ENCODE results near the gene SOWAHB.

- TF ChIP-seq, protein P1, sequence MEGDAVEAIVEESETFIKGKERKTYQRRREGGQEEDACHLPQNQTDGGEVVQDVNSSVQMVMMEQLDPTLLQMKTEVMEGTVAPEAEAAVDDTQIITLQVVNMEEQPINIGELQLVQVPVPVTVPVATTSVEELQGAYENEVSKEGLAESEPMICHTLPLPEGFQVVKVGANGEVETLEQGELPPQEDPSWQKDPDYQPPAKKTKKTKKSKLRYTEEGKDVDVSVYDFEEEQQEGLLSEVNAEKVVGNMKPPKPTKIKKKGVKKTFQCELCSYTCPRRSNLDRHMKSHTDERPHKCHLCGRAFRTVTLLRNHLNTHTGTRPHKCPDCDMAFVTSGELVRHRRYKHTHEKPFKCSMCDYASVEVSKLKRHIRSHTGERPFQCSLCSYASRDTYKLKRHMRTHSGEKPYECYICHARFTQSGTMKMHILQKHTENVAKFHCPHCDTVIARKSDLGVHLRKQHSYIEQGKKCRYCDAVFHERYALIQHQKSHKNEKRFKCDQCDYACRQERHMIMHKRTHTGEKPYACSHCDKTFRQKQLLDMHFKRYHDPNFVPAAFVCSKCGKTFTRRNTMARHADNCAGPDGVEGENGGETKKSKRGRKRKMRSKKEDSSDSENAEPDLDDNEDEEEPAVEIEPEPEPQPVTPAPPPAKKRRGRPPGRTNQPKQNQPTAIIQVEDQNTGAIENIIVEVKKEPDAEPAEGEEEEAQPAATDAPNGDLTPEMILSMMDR (IDR thresholded peaks at IDR 0.05): no peak
- no peak for TF ChIP-seq EZH2 (IDR thresholded peaks at IDR 0.05; ENCODE audit: borderline replicate concordance, insufficient read depth, low read depth, low read length, poor library complexity, severe bottlenecking)
These were observed 7.6 kb upstream of the SOWAHB start for GRCh38 chr4:76905521-76905920.

Data from B cell (primary cell).